Stimulated activated CD4-positive, alpha-beta T cell treated with anti-CD3 and anti-CD28 coated beads, Interleukin-1b, Interleukin-23, amount 100 ng/mL, for 4 hours (primary cell): ENCODE data around the gene PPP2R2B.
A peak's percentile ranks its signal among the peaks of the same experiment; 100 is the strongest.

Source experiments
- DNase-seq, 2 donors: peaks; one replicate each; pipeline ENCODE4 v3.0.0-alpha.2; 2020; ENCODE audit warnings: low read depth in 2 of 2

The PPP2R2B gene

GRCh38 chr5:146827901-146828300 is 50.7 kb downstream of the PPP2R2B start:
- DNase-seq: no peak

GRCh38 chr5:146825033-146825432 is 53.5 kb downstream of the PPP2R2B start:
- peak in 1 of 2 donors; percentile 1 for DNase-seq

- DNase-seq: no peak
Measured at GRCh38 chr5:146821732-146822131, 56.8 kb downstream of the PPP2R2B start.

GRCh38 chr5:146820987-146821386 is 57.6 kb downstream of the PPP2R2B start:
- DNase-seq: no peak

- DNase-seq: no peak
Measured at GRCh38 chr5:146818822-146819221, 59.7 kb downstream of the PPP2R2B start.

GRCh38 chr5:146817973-146818372 is 60.6 kb downstream of the PPP2R2B start:
- DNase-seq: no peak

GRCh38 chr5:146816775-146817387 is 61.7 kb downstream of the PPP2R2B start:
- no peak for DNase-seq

GRCh38 chr5:146815411-146815810 is 63.1 kb downstream of the PPP2R2B start:
- no peak for DNase-seq

GRCh38 chr5:146813346-146814157 is 65.0 kb downstream of the PPP2R2B start:
- no peak for DNase-seq

GRCh38 chr5:146805081-146805480 is 73.5 kb downstream of the PPP2R2B start:
- no peak for DNase-seq

DNA sequence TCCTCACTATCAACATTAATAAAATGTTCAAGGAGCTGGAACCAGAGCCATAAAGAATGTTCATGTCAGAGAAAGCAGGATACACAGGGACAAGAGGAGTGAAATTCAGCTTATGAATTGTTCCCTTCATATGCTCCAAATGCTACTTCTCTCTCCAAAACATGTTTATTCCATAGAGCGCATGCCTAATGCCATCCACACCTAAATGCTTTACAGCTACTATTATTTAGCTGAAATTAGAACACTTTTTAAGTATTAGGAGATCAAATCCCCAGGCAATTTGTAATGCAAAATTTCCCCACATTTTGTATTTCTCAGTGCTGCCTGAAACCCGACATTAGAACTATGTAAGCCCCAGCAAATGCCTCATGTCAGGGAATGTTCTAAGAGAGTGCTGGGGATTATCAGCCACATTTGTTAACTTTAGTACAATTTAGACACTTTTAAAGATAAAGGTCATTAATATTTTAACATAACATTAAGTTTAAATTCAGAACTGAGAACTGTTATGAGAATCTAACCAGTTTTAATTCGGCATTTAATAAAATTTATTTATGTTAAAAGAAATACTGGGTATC is 75.5 kb downstream of the PPP2R2B start:
- no peak for DNase-seq

- DNase-seq: no peak
Measured at GRCh38 chr5:146799671-146800070, 78.9 kb downstream of the PPP2R2B start.

DNA sequence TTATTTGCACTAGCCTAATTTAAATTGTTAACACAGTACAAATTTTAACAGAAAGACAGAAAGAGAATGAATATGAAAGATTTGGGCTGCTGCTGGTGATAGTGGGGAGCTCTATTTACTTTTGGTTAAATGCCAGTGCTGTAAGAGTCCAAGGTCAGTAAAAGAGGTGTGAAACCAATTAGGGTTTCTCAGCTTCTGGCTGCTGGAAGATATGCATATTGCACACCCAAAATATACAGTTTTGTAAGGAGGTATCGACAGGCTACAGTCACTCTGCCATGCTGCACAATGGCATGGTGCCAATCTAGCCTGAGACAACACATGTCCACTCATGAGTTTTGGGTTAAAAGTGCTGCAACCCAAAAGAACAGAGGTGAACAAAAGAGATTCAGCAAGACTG is 79.3 kb downstream of the PPP2R2B start:
- DNase-seq: no peak

DNA sequence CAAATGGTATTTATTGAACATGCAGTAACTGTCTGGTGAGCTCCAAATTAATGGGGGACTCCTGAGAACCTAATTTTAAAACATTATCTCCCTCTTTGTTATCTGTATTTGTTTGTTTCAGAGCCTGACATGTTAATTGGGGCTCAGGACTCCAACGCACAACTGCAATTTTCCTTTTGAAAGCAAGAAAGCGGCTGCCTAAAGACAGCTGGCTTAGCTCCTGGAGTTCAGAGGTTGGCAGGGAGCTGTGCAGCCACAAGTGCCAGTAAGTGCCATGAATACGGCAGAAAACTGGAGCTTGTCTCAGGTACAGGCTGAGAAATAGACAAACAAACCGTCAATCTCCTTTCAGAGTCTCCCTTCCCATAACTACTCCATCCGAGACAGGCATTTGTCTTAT is 80.9 kb downstream of the PPP2R2B start:
- no peak for DNase-seq

- no peak for DNase-seq
Measured at GRCh38 chr5:146796911-146797310, 81.6 kb downstream of the PPP2R2B start.

DNA sequence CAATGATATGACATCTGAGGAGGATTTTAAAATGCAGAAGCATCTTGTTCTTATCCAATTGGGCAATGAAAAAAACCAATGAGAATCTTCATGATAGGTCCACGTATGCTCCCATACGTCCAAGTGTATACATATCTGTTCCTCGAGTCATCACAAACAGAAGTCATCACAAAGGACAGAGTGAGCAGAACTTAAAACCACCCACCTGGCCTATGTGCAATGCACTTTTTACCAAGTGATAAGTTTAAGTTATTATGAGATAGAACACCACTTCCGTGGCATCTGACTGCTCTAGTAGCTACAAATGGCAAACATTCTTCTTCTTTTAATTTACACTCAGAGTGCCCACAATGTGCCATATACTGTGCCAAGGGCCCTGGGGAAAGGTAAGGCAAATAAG is 82.4 kb downstream of the PPP2R2B start:
- no peak for DNase-seq

GRCh38 chr5:146794326-146795029 is 84.1 kb downstream of the PPP2R2B start:
- no peak for DNase-seq

DNA sequence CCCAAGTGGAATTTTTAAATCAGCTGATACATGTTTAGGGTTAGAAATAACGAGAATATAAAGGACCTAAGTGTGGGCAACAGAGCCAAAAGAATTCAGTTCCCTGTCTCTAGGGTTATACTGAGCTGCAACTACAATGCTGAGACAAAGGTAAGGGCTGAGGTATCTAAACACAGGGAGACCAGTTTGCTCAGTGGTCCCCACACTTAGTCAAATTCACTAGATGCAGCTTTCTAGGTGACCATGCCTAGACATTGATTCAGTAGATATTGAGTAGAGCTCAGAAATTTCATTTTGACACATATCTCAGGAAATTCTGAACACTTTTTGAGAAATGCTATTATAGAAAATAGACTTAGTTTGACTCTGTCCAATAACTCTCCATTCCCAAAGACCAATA is 84.8 kb downstream of the PPP2R2B start:
- no peak for DNase-seq

DNA sequence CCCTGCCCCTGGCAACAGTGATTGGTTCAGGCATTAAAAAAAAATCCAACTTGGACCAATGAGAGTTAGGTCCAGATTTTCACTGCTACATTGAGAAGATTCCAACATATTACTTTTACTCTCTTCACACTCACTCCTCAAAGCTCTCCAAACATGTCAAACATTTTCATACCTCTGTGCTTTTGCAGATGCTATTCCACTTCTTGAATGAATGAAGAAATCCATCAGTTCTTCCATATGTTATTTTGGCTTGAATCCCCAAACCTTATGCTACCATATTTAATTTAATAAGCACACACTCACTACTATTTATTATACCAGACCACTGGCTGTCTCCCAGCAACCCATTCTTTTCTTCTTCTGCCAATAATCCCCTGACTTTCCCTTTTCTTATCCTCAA is 87.1 kb downstream of the PPP2R2B start:
- no peak for DNase-seq

- no peak for DNase-seq
Measured at GRCh38 chr5:146789712-146790653, 88.6 kb downstream of the PPP2R2B start.

DNA sequence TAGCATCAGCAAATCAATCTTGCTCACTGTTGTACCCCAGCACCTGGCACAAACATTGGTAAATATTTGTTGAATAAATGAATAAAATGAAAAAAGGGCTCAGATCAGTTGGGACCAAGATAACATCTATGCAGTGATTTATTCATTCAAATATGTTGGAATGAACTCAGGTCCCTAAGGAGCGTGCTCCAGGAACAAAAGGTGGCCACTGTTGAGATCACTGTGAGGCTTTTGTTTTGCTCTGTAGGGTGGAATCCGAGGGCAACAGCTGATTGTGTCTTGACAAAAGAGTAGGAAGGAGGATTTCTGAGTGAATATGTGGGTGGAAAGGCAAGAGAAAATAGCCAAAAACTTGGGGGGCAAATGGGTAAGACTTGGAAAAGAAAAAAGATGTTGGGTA is 89.7 kb downstream of the PPP2R2B start:
- no peak for DNase-seq
